C4-2B (cell line): ENCODE results near the gene OSBPL7.

Experiments used
- ZFX ChIP-seq: fragments of 450-650 bp; IDR thresholded peaks from 2 replicates; pipeline ENCODE4 v1.6.1; 2017
- TF ChIP-seq, protein P1 (sequence below): fragments of 450-650 bp; conservative IDR thresholded peaks from 2 replicates; pipeline ENCODE4 v1.5.1; 2017; ENCODE audit warnings: mild to moderate bottlenecking

DNA sequence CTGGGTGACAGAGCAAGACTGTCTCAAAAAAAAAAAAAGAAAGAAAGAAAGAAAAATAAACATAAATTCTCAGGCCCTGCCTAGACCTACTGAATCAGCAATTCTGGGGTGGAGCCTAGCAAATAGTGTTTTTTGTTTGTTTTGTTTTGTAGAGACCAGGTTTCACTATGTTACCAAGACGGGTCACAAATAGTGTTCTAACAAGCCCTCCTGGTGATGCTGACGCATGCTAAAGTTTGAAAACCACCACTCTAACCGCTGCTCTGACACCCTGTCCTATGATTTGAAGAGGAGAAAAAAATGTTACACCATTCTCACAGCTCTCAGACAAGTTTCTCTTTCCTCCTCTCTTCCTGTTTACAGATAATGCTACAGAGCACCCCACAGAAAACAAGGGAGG is 8.3 kb upstream of the OSBPL7 start:
- TF ChIP-seq, protein P1, sequence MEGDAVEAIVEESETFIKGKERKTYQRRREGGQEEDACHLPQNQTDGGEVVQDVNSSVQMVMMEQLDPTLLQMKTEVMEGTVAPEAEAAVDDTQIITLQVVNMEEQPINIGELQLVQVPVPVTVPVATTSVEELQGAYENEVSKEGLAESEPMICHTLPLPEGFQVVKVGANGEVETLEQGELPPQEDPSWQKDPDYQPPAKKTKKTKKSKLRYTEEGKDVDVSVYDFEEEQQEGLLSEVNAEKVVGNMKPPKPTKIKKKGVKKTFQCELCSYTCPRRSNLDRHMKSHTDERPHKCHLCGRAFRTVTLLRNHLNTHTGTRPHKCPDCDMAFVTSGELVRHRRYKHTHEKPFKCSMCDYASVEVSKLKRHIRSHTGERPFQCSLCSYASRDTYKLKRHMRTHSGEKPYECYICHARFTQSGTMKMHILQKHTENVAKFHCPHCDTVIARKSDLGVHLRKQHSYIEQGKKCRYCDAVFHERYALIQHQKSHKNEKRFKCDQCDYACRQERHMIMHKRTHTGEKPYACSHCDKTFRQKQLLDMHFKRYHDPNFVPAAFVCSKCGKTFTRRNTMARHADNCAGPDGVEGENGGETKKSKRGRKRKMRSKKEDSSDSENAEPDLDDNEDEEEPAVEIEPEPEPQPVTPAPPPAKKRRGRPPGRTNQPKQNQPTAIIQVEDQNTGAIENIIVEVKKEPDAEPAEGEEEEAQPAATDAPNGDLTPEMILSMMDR: no peak
- no peak for TF ChIP-seq ZFX
